GM23338 (cell line): Measurements from ENCODE around the gene PNPLA3. TPM values are rescaled to one million over a fixed set of nuclear protein-coding genes. Genes with fewer than 3 reads are reported as not detected.
A peak's percentile ranks its signal among the peaks of the same experiment; 100 is the strongest.

ENCODE experiments used
- ATAC-seq: fragments of 200-7000 bp; cut with Tn5 transposase; 3 replicates; pipeline ENCODE4 v1.9.1; 2020
- DNase-seq: peaks from one replicate; pipeline ENCODE4 v3.0.0-alpha.2; 2015; ENCODE audit warnings: low spot score
- H2AFZ ChIP-seq: fragments of 200-600 bp; sonication (generic); 2 replicates; pipeline ENCODE4 v1.8.0; 2016; ENCODE audit warnings: antibody characterized with exemption, mild to moderate bottlenecking, moderate library complexity
- H3F3A ChIP-seq: fragments of 200-600 bp; sonication (generic); replicated peaks from 2 replicates; pipeline ENCODE4 v1.8.0; 2017; ENCODE audit warnings: antibody characterized with exemption, mixed run types, low read depth
- H3K27ac ChIP-seq: fragments of 200-600 bp; sonication (generic); 2 replicates; pipeline ENCODE4 v1.6.1; 2016; ENCODE audit warnings: low read depth
- H3K27me3 ChIP-seq: fragments of 200-600 bp; sonication (generic); 2 replicates; pipeline ENCODE4 v1.8.0; 2016; ENCODE audit warnings: mild to moderate bottlenecking, mixed run types, moderate library complexity; ENCODE audit not compliant: insufficient read depth
- H3K36me3 ChIP-seq: fragments of 200-600 bp; sonication (generic); 2 replicates; pipeline ENCODE4 v1.8.0; 2016; ENCODE audit warnings: mild to moderate bottlenecking; ENCODE audit not compliant: insufficient read depth
- H3K4me1 ChIP-seq: fragments of 200-600 bp; sonication (generic); 2 replicates; pipeline ENCODE4 v1.8.0; 2016; ENCODE audit warnings: mild to moderate bottlenecking, moderate library complexity; ENCODE audit not compliant: insufficient read depth
- H3K4me2 ChIP-seq: fragments of 200-600 bp; sonication (generic); 2 replicates; pipeline ENCODE4 v1.7.1; 2017; ENCODE audit warnings: mixed run types
- H3K4me3 ChIP-seq: fragments of 200-600 bp; sonication (generic); 2 replicates; pipeline ENCODE4 v1.6.1; 2016; ENCODE audit warnings: mixed run types
- H3K79me2 ChIP-seq: fragments of 200-600 bp; sonication (generic); replicated peaks from 2 replicates; pipeline ENCODE4 v1.8.0; 2017; ENCODE audit warnings: mild to moderate bottlenecking; ENCODE audit not compliant: insufficient read depth
- H3K9me2 ChIP-seq: fragments of 200-600 bp; sonication (generic); 2 replicates; pipeline ENCODE4 v1.8.0; 2017; ENCODE audit not compliant: insufficient read depth
- H4K20me1 ChIP-seq: fragments of 200-600 bp; sonication (generic); replicated peaks from 2 replicates; pipeline ENCODE4 v1.8.0; 2017; ENCODE audit warnings: mild to moderate bottlenecking; ENCODE audit not compliant: insufficient read depth
- H3K27ac Mint-ChIP-seq: 2 replicates; pipeline ENCODE4 v1.8.0; 2020; ENCODE audit warnings: inconsistent platforms, mild to moderate bottlenecking, moderate library complexity, mixed read lengths
- H3K27me3 Mint-ChIP-seq: 3 replicates; pipeline ENCODE4 v1.8.0; 2022; ENCODE audit warnings: low read depth, mild to moderate bottlenecking, moderate library complexity, mixed read lengths, inconsistent platforms; ENCODE audit not compliant: insufficient read depth, poor library complexity
- H3K36me3 Mint-ChIP-seq: 3 replicates; pipeline ENCODE4 v1.8.0; 2021; ENCODE audit warnings: low read depth, mild to moderate bottlenecking, inconsistent platforms, moderate library complexity, mixed read lengths
- H3K4me1 Mint-ChIP-seq: 3 replicates; pipeline ENCODE4 v1.8.0; 2020; ENCODE audit warnings: mild to moderate bottlenecking, inconsistent platforms, mixed read lengths
- H3K4me3 Mint-ChIP-seq: 3 replicates; pipeline ENCODE4 v1.8.0; 2021; ENCODE audit warnings: moderate library complexity, mild to moderate bottlenecking, inconsistent platforms, mixed read lengths
- H3K9me3 Mint-ChIP-seq: 3 replicates; pipeline ENCODE4 v1.8.0; 2020; ENCODE audit warnings: moderate library complexity, mild to moderate bottlenecking, inconsistent platforms, mixed read lengths
- CREB1 ChIP-seq: fragments of 250-450 bp; sonication (Bioruptor Pico); IDR thresholded peaks from 2 replicates; pipeline ENCODE4 v1.5.0; 2020; ENCODE audit warnings: low read depth, mild to moderate bottlenecking, moderate library complexity
- EZH2 ChIP-seq: fragments of 200-600 bp; sonication (generic); IDR thresholded peaks from one replicate; pipeline ENCODE4 v1.8.0; 2017; ENCODE audit warnings: antibody characterized with exemption, mild to moderate bottlenecking, low read depth; ENCODE audit not compliant: unreplicated experiment
- NANOG ChIP-seq: IDR thresholded peaks from 2 replicates; pipeline ENCODE4 v1.6.1; 2016; ENCODE audit warnings: antibody characterized with exemption, borderline replicate concordance
- POLR2AphosphoS5 ChIP-seq: IDR thresholded peaks from 2 replicates; pipeline ENCODE4 v1.6.1; 2016; ENCODE audit warnings: antibody characterized with exemption, low read depth
- ZNF114 ChIP-seq: fragments of 250-450 bp; sonication (Bioruptor Pico); IDR thresholded peaks from 2 replicates; pipeline ENCODE4 v1.5.0; 2020; ENCODE audit warnings: mild to moderate bottlenecking, moderate library complexity
- polyA plus RNA-seq: library from polyadenylated mRNA; unstranded; fragments of >200 nt; fragmentation: Nextera tagmentation; extraction: Ambion mirVana; gene quantifications from 2 replicates; pipeline ENCODE4 v1.2.1, GENCODE V29; 2016
- total RNA-seq: library from RNA; depleted of rRNA; stranded (reverse); fragments of >200 nt; shearing (Covaris generic); gene quantifications from 2 replicates; pipeline ENCODE4 v1.2.3, GENCODE V29; 2014
- TF ChIP-seq, protein P1 (sequence below): fragments of 250-450 bp; sonication (Bioruptor Pico); IDR thresholded peaks from 2 replicates; pipeline ENCODE4 v1.5.0; 2020; ENCODE audit warnings: mild to moderate bottlenecking, moderate library complexity
- TF ChIP-seq, protein P2 (sequence below): IDR thresholded peaks from 2 replicates; pipeline ENCODE4 v1.6.1; 2016; ENCODE audit warnings: antibody characterized with exemption

Gene PNPLA3
- total and polyA plus RNA-seq, 2 experiments from 2014 or later = 17.7 to 23.4 TPM

- TF ChIP-seq, protein P1, sequence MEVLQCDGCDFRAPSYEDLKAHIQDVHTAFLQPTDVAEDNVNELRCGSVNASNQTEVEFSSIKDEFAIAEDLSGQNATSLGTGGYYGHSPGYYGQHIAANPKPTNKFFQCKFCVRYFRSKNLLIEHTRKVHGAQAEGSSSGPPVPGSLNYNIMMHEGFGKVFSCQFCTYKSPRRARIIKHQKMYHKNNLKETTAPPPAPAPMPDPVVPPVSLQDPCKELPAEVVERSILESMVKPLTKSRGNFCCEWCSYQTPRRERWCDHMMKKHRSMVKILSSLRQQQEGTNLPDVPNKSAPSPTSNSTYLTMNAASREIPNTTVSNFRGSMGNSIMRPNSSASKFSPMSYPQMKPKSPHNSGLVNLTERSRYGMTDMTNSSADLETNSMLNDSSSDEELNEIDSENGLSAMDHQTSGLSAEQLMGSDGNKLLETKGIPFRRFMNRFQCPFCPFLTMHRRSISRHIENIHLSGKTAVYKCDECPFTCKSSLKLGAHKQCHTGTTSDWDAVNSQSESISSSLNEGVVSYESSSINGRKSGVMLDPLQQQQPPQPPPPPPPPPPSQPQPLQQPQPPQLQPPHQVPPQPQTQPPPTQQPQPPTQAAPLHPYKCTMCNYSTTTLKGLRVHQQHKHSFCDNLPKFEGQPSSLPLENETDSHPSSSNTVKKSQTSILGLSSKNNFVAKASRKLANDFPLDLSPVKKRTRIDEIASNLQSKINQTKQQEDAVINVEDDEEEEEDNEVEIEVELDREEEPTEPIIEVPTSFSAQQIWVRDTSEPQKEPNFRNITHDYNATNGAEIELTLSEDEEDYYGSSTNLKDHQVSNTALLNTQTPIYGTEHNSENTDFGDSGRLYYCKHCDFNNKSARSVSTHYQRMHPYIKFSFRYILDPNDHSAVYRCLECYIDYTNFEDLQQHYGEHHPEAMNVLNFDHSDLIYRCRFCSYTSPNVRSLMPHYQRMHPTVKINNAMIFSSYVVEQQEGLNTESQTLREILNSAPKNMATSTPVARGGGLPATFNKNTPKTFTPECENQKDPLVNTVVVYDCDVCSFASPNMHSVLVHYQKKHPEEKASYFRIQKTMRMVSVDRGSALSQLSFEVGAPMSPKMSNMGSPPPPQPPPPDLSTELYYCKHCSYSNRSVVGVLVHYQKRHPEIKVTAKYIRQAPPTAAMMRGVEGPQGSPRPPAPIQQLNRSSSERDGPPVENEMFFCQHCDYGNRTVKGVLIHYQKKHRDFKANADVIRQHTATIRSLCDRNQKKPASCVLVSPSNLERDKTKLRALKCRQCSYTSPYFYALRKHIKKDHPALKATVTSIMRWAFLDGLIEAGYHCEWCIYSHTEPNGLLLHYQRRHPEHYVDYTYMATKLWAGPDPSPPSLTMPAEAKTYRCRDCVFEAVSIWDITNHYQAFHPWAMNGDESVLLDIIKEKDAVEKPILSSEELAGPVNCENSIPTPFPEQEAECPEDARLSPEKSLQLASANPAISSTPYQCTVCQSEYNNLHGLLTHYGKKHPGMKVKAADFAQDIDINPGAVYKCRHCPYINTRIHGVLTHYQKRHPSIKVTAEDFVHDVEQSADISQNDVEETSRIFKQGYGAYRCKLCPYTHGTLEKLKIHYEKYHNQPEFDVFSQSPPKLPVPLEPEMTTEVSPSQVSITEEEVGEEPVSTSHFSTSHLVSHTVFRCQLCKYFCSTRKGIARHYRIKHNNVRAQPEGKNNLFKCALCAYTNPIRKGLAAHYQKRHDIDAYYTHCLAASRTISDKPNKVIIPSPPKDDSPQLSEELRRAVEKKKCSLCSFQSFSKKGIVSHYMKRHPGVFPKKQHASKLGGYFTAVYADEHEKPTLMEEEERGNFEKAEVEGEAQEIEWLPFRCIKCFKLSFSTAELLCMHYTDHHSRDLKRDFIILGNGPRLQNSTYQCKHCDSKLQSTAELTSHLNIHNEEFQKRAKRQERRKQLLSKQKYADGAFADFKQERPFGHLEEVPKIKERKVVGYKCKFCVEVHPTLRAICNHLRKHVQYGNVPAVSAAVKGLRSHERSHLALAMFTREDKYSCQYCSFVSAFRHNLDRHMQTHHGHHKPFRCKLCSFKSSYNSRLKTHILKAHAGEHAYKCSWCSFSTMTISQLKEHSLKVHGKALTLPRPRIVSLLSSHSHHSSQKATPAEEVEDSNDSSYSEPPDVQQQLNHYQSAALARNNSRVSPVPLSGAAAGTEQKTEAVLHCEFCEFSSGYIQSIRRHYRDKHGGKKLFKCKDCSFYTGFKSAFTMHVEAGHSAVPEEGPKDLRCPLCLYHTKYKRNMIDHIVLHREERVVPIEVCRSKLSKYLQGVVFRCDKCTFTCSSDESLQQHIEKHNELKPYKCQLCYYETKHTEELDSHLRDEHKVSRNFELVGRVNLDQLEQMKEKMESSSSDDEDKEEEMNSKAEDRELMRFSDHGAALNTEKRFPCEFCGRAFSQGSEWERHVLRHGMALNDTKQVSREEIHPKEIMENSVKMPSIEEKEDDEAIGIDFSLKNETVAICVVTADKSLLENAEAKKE (CRISPR knock-in tag) = no peak
- TF ChIP-seq EZH2 (no peak), NANOG (no peak), ZNF114 (CRISPR knock-in tag) (no peak), CREB1 (CRISPR knock-in tag) (no peak)
- TF ChIP-seq, protein P2, sequence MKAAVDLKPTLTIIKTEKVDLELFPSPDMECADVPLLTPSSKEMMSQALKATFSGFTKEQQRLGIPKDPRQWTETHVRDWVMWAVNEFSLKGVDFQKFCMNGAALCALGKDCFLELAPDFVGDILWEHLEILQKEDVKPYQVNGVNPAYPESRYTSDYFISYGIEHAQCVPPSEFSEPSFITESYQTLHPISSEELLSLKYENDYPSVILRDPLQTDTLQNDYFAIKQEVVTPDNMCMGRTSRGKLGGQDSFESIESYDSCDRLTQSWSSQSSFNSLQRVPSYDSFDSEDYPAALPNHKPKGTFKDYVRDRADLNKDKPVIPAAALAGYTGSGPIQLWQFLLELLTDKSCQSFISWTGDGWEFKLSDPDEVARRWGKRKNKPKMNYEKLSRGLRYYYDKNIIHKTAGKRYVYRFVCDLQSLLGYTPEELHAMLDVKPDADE = no peak
Observed at GRCh38 chr22:43995057-43995685, 71.6 kb downstream of the PNPLA3 start (continued).

DNA sequence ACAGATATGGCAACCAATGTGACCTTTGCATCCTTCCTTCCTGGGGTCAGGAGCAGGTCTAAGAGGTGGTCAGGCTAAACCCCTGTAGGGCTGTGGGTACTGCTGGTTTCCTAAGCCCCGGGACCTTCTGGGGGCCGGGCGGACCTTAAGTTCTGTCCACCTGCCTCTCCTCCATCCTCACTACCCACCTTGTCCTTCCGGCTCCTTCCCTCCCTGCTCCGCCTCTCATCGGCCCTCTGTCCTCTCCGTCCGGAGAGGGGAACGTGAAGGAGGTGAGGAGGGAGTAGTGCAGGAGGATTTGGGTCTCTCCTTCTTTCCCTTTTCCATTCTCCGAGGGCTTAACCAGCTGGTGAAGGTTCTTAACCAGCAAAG lies 72.2 kb downstream of the PNPLA3 start:
- Histone ChIP-seq H3K27ac (peak overlapping the region; percentile 55; the same call in 1 of the 2 replicates), H3K36me3 (peaks cover 8% of the 10 kb centered on the region; the same call in 1 of the 2 replicates), H3K27me3 (no peaks in the 10 kb centered on the region), H3K4me3 (no peak overlapping the region), H3K4me1 (no peaks in the 10 kb centered on the region), H4K20me1 (no peaks in the 10 kb centered on the region; the same call in none of the 2 replicates), H2AFZ (no peak overlapping the region), H3K9me2 (no peaks in the 10 kb centered on the region), H3K4me2 (no peak overlapping the region), H3K79me2 (0 out of 2 replicates have a peak, but pooled peaks cover 3% of the 10 kb centered on the region), H3F3A (0 out of 2 replicates have a peak, but pooled peaks cover 7% of the 10 kb centered on the region)
- Mint-ChIP-seq H3K4me3 (no peak overlapping the region), H3K27ac (no peak overlapping the region), H3K9me3 (no peaks in the 10 kb centered on the region), H3K4me1 (peaks cover 10% of the 10 kb centered on the region; the same call in 2 of the 3 replicates), H3K36me3 (peaks cover 67% of the 10 kb centered on the region), H3K27me3 (peaks cover 7% of the 10 kb centered on the region)
- no peak for DNase-seq
- no peak for ATAC-seq
- TF ChIP-seq ZNF114 (CRISPR knock-in tag) (no peak), POLR2AphosphoS5 (no peak)
- TF ChIP-seq, protein P1 (CRISPR knock-in tag) = no peak
